Esophagus (tissue), 2 donors: ENCODE data around the gene ADH7. TPM values are rescaled to one million over a fixed set of nuclear protein-coding genes. Genes with fewer than 3 reads are reported as not detected.

Experiments used
- H3K27ac ChIP-seq, 2 donors: one replicate each; pipeline ENCODE4 v1.5.1; 2013; ENCODE audit warnings: low read depth in 2 of 2, mild to moderate bottlenecking in 2 of 2, inconsistent platforms in 1 of 2, low read length in 1 of 2, moderate library complexity in 1 of 2
- H3K27me3 ChIP-seq, 2 donors: one replicate each; pipeline ENCODE4 v1.6.1; 2013; ENCODE audit warnings: low read length in 2 of 2, control low read depth in 1 of 2, mild to moderate bottlenecking in 1 of 2; ENCODE audit not compliant: insufficient read depth in 2 of 2, control insufficient read depth in 1 of 2
- H3K36me3 ChIP-seq, 2 donors: one replicate each; pipeline ENCODE4 v1.6.1; 2013; ENCODE audit warnings: low read length in 1 of 2; ENCODE audit not compliant: control insufficient read depth in 2 of 2, insufficient read depth in 2 of 2
- H3K4me1 ChIP-seq, 2 donors: one replicate each; pipeline ENCODE4 v1.6.1; 2013; ENCODE audit warnings: low read length in 1 of 2; ENCODE audit not compliant: control insufficient read depth in 2 of 2, insufficient read depth in 2 of 2
- H3K4me3 ChIP-seq, 2 donors: one replicate each; pipeline ENCODE4 v1.5.1; 2013; ENCODE audit warnings: low read length in 2 of 2, mild to moderate bottlenecking in 2 of 2, low read depth in 1 of 2, moderate library complexity in 1 of 2
- H3K9me3 ChIP-seq, 2 donors: one replicate each; pipeline ENCODE4 v1.6.1; 2013; ENCODE audit warnings: mild to moderate bottlenecking in 2 of 2, low read depth in 1 of 2, low read length in 1 of 2, moderate library complexity in 1 of 2; ENCODE audit not compliant: control insufficient read depth in 2 of 2, insufficient read depth in 1 of 2
- WGBS, 2 donors: extraction: QIAGEN DNeasy Blood & Tissue Kit; methylation state at CpG; one replicate each; pipeline ENCODE4 v1.1.7; 2013; 5-methylcytosine and 5-hydroxymethylcytosine counted together
- polyA plus RNA-seq, 2 donors: library from polyadenylated mRNA; stranded (reverse); fragments of 200-250 nt; gene quantifications; one replicate each; pipeline ENCODE4 v1.2.3, GENCODE V29; 2013
- donor health status: healthy with polysubstance abuse.
- donor health status: Bipolar disorder and iron deficiency.

ADH7 gene
- polyA plus RNA-seq: 100 to 1,000 TPM; 208 to 250 TPM

GRCh38 chr4:99435154-99435553 lies at the start of gene ADH7:
Gene ADH7, minus strand, starts transcription at chr4:99435342. Its CDS starts 109 bp downstream, at chr4:99435233.
- H3K4me1 ChIP-seq: peaks cover 0 to 8% of the 10 kb centered on the region in 2 donors
- H3K27me3 ChIP-seq: no peaks in the 10 kb centered on the region
- peak within 1 kb of the TSS; percentile 36 to 58 for H3K4me3 ChIP-seq
- H3K9me3 ChIP-seq: no peaks in the 10 kb centered on the region
- peak within 1 kb of the TSS; percentile 83 to 85 for H3K27ac ChIP-seq
- 49 to 70% methylated on average over 1 of the region's 1 CpG for WGBS, 2 donors
- H3K36me3 ChIP-seq: no peaks in the 10 kb centered on the region

DNA sequence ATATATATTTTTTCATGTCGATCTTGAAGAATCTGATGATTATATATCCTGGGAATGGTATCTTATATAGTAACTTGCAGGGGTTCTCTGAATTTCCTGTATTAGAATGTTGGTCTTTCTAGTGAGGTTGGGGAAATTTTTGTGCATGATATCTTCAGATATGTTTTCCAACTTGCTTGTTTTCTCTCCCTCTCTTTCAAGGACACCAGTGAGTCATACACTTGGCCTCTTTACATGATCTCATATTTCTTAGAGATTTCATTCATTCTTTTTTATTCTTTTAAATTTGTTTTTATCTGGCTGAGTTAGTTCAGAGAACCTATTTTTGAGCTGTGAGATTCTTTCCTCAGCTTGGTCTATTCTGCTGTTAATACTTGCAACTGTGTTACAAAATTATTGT lies 48.5 kb upstream of the ADH7 start:
- WGBS, 2 donors: 90 to 93% methylated on average over 1 of the region's 1 CpG
- Histone ChIP-seq H3K27me3 (no peaks in the 10 kb centered on the region), H3K36me3 (no peaks in the 10 kb centered on the region), H3K4me3 (no peak overlapping the region), H3K27ac (no peak overlapping the region), H3K4me1 (no peaks in the 10 kb centered on the region), H3K9me3 (peaks cover 6% of the 10 kb centered on the region in 2 donors)

DNA sequence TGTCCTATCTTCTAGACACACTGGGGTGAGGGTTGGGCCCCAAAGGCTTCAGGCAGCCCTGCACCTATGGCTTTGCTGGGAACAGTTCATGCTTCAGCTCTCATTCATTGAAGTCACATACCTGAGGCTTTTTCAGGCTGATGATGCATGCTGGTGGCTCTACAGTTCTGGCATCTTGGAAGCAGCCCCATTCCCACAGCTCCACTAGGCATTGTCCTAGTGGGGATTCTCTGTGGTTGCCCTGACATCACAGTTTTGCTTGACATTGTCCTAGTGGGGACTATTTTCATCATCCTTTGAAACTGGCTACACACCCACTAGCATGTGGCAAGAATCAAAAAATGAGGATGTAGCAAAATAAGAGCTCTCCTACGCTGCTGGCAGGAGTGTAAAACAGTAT lies 38.0 kb upstream of the ADH7 start:
- H3K9me3 ChIP-seq: no peaks in the 10 kb centered on the region

DNA sequence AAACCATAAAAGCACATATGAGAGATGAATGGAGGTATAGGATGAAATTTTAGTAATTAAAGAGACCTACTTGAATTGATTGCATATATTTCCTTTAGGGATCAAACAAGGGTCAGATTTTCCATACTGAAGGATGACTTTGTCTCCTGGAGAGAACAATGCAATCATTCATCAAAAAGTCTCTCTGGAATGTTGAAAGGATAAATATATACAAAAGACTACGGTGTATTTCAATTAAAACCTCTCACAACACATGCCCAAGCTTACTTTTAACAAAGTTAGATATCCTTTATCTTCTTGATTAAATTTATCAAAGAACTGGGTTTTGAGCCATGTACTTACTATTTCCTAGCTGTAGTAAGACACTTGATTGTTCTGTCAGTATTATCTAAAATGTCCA lies 36.8 kb upstream of the ADH7 start:
- Histone ChIP-seq H3K4me3 (no peak overlapping the region), H3K36me3 (no peaks in the 10 kb centered on the region), H3K27me3 (no peaks in the 10 kb centered on the region), H3K27ac (no peak overlapping the region), H3K9me3 (no peaks in the 10 kb centered on the region), H3K4me1 (no peaks in the 10 kb centered on the region)
- WGBS, 2 donors: 15 to 24% methylated on average over 1 of the region's 1 CpG

More for the DNA sequence above, 38.0 kb upstream of the ADH7 start:
- WGBS, 2 donors: 88 to 94% methylated on average over 1 of the region's 1 CpG
- no peaks in the 10 kb centered on the region for H3K4me1 ChIP-seq
- H3K27ac ChIP-seq: no peak overlapping the region
- no peaks in the 10 kb centered on the region for H3K36me3 ChIP-seq
- no peaks in the 10 kb centered on the region for H3K27me3 ChIP-seq
- no peak overlapping the region for H3K4me3 ChIP-seq

DNA sequence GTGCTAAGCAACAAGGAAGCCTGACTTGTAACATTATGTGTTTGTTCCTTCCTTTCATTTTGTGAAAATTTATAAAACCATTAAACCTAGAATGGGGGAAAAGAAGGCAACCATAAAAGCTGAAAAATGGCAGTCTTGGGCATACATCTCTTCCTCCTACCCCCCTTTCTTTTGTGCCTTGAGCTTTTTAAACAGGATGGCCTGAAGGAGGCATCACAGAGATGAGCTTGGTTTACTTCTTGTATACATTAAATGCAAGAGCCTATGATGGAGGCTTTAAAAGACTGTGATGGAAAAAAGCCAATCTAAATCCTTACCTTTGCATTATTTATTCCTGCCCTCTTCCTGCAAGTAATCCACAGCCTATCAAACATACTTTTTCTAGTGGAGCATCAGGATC lies 36.2 kb upstream of the ADH7 start:
- H3K27ac ChIP-seq: no peak overlapping the region
- H3K36me3 ChIP-seq: no peaks in the 10 kb centered on the region
- no peak overlapping the region for H3K4me3 ChIP-seq
- no peaks in the 10 kb centered on the region for H3K4me1 ChIP-seq
- no peaks in the 10 kb centered on the region for H3K9me3 ChIP-seq
- no peaks in the 10 kb centered on the region for H3K27me3 ChIP-seq

- 72 to 82% methylated on average over 1 of the region's 1 CpG for WGBS, 2 donors
- H3K4me3 ChIP-seq: no peak overlapping the region
- no peaks in the 10 kb centered on the region for H3K4me1 ChIP-seq
- no peaks in the 10 kb centered on the region for H3K27me3 ChIP-seq
- H3K9me3 ChIP-seq: no peaks in the 10 kb centered on the region
- H3K27ac ChIP-seq: no peak overlapping the region
- no peaks in the 10 kb centered on the region for H3K36me3 ChIP-seq
These were observed 33.7 kb upstream of the ADH7 start for GRCh38 chr4:99468889-99469288.

GRCh38 chr4:99467887-99468286 lies 32.7 kb upstream of the ADH7 start:
- H3K27me3 ChIP-seq: no peaks in the 10 kb centered on the region
- no peak overlapping the region for H3K27ac ChIP-seq
- no peak overlapping the region for H3K4me3 ChIP-seq
- no peaks in the 10 kb centered on the region for H3K4me1 ChIP-seq
- H3K9me3 ChIP-seq: no peaks in the 10 kb centered on the region
- no peaks in the 10 kb centered on the region for H3K36me3 ChIP-seq
- WGBS, 2 donors: 73 to 79% methylated on average over 2 of the region's 2 CpGs

GRCh38 chr4:99463566-99463965 lies 28.4 kb upstream of the ADH7 start:
- no peaks in the 10 kb centered on the region for H3K36me3 ChIP-seq

GRCh38 chr4:99462875-99463464 lies 27.8 kb upstream of the ADH7 start:
- Histone ChIP-seq H3K4me3 (no peak overlapping the region), H3K4me1 (no peaks in the 10 kb centered on the region), H3K27ac (no peak overlapping the region), H3K36me3 (no peaks in the 10 kb centered on the region), H3K27me3 (no peaks in the 10 kb centered on the region), H3K9me3 (no peaks in the 10 kb centered on the region)
- 30 to 32% methylated on average over 4 of the region's 4 CpGs for WGBS, 2 donors

More at GRCh38 chr4:99463566-99463965, 28.4 kb upstream of the ADH7 start:
- Histone ChIP-seq H3K4me3 (no peak overlapping the region), H3K4me1 (no peaks in the 10 kb centered on the region), H3K27me3 (no peaks in the 10 kb centered on the region), H3K27ac (no peak overlapping the region), H3K9me3 (no peaks in the 10 kb centered on the region)
- 78 to 82% methylated on average over 2 of the region's 2 CpGs for WGBS, 2 donors

DNA sequence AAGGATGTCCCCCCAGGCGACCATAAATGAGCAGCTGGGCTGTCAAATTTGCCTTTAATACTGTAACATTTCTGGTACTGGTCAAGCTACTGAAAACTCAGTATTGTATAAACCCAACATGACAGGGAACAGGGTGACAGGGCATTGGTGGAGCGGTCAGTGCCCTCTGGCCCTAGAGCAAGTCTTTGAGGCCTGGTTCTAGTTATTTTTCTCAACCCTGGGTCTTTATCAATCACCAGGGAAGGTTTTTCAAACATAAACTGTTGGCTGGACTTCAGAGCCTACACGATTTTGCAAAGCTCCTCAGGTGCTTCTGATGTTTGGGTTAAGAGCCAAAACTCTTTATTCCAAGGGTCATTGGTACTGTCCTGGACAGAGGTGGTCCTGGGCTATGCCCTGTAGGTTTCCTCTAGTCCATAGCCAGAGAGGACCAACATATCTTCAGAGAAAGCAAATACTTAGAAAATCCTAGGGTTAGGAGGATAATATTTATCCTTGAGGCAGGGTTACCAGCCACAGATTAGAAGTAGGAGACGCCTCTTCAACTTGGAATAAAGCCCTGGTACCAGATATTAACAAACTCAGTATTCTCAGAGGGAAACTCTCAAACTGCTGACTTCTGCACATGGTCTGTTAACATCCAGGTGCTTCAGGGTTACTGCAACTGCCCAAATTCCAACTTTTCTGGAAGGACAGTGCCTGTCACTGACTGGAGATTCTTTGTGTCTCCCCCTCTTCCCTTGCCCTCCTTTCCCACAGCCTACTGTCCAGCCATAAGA lies 26.7 kb upstream of the ADH7 start:
- Histone ChIP-seq H3K27ac (no peak overlapping the region), H3K36me3 (no peaks in the 10 kb centered on the region), H3K9me3 (no peaks in the 10 kb centered on the region), H3K4me3 (no peak overlapping the region), H3K27me3 (no peaks in the 10 kb centered on the region), H3K4me1 (no peaks in the 10 kb centered on the region)
- 56 to 57% methylated on average over 4 of the region's 4 CpGs for WGBS, 2 donors
